ENCODE data around the gene KANK4.

DNA sequence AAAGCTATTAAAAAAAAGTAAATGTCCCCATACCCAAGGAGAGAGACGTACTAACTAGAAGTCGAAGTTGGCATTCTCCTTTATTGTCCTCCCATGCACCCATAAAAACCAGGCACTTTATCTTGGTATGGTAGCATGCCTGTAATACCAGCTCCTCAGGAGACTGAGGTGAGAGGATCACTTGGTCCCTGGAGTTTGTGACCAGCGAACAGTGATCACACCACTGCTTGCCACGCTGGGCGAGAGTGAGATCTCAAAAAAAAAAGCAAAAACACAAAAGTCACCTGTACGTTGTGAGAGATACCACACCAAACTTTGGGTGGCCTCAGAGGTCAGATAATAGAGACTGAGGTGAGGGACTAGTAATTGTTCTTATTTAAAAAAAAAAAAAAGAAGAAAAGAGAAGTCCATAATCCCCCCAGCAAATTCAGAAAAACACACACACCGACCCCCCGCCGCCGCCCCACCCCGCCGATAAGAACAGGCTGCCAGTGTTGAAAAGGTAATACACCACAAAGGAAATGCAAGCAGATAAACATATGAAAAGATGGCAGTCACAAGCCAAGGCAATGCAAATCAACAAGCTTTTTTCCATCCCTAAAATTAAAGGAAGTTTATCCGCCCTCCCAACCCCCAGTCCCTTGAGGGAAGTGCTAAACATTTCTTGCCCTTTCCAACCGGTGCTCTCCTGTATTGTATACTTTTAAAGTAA is 121.0 kb downstream of the KANK4 start:
- TF ChIP-seq, protein P1, sequence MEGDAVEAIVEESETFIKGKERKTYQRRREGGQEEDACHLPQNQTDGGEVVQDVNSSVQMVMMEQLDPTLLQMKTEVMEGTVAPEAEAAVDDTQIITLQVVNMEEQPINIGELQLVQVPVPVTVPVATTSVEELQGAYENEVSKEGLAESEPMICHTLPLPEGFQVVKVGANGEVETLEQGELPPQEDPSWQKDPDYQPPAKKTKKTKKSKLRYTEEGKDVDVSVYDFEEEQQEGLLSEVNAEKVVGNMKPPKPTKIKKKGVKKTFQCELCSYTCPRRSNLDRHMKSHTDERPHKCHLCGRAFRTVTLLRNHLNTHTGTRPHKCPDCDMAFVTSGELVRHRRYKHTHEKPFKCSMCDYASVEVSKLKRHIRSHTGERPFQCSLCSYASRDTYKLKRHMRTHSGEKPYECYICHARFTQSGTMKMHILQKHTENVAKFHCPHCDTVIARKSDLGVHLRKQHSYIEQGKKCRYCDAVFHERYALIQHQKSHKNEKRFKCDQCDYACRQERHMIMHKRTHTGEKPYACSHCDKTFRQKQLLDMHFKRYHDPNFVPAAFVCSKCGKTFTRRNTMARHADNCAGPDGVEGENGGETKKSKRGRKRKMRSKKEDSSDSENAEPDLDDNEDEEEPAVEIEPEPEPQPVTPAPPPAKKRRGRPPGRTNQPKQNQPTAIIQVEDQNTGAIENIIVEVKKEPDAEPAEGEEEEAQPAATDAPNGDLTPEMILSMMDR (IDR thresholded peaks at IDR 0.05) = no peak
- no peak for TF ChIP-seq POLR2A (IDR thresholded peaks at IDR 0.05)

All from testis (tissue), 2 donors.